ENCODE results near the gene RTN1.

Gene RTN1, protein sequence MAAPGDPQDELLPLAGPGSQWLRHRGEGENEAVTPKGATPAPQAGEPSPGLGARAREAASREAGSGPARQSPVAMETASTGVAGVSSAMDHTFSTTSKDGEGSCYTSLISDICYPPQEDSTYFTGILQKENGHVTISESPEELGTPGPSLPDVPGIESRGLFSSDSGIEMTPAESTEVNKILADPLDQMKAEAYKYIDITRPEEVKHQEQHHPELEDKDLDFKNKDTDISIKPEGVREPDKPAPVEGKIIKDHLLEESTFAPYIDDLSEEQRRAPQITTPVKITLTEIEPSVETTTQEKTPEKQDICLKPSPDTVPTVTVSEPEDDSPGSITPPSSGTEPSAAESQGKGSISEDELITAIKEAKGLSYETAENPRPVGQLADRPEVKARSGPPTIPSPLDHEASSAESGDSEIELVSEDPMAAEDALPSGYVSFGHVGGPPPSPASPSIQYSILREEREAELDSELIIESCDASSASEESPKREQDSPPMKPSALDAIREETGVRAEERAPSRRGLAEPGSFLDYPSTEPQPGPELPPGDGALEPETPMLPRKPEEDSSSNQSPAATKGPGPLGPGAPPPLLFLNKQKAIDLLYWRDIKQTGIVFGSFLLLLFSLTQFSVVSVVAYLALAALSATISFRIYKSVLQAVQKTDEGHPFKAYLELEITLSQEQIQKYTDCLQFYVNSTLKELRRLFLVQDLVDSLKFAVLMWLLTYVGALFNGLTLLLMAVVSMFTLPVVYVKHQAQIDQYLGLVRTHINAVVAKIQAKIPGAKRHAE

DNA sequence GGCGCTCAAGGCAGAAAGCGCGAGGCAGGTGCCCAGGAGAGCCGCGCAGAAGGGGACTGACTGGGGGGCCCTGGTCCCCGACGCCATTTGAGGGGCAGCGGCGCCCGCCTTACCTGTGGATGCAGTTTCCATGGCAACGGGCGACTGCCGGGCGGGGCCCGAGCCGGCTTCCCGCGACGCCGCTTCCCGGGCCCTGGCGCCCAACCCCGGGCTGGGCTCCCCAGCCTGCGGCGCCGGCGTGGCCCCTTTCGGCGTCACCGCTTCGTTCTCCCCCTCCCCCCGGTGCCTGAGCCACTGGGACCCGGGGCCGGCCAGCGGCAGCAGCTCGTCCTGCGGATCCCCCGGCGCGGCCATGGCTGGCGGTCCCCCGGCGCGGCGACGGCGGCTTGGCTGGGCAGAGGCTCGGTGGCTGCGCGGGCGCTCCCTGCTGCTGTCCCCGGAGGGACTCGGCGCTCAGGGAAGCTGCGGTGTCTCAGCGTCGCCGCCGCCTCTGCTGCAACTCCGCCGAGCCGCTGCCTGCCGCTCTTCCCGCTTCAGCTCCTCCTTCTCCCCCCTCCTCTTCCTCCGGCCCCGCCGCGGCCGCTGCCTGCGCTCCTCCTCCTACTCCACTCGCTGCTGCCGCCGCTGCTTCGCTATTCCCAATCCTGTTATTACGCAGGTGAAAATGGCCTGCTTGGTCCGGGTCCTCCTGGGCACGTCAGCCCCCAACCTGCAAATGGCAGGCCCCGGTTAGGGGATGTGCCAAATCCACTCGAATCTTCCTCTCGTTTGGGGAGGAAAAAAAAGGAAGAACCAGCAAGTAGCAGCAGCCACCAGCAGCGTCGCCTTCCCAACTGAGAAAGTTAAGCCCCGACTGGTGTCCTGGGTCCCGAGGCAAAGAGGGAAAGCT lies at the start of gene RTN1:
RTN1 (minus strand) TSS at position 500 of the 889 bp plus-strand sequence; CDS start at position 354, 146 bp downstream.
- no peak for DNase-seq

DNA sequence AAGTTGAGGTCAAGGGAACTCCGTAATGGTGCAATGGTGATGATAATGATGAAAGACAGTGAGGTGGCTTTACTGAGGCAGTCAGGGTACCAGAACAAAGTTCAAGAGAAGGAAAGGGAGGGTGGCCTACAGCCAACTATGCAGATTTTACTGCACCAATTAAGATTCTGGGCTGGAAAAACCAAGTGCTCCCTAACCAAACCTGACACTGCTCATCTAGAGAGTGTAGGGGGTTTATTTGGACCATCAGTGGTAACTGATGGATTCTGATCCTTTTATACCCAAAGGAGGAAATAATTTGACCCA lies 49.8 kb upstream of the RTN1 start:
- DNase-seq = no peak

DNA sequence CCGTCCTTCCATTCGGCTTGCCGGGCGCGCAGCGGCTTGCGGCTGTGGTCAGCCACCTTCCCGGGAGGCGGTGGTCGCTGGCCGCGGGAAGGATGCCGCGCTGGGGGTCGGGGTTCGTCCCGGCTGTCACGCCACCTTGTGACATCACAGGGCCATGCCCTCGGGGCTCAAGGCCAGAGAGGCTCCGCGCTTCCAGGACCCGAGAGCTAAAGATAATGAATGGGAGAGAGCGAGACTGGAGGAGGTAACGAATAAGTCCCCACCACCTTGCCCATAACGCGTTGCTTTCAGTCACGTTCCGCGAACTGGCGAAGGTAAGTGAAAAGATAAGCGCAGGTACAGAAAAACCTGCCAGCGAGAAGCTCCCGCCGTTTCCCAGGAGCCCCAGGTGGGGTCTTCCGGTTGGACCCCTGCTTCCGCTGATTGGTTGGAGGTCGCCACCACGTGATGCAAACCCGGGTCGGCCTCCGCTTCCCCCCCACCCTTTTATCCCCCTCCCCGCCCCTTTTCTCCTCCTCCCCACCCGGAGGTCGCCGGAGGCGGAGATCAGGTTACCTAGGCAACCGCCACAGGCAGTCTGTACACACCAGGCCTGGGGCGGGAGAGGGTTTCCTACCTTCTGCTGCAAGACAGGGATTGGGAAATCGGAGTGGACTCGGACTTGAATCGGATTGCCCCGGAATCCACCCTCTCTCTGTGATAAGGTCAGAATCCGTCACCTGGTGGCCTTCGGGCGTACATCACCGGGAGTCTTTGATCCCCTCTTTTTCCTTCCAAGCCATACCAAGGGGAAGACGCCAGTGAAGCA lies 49.2 kb upstream of the RTN1 start, which contains the start of gene LRRC9:
LRRC9 (plus strand) TSS at position 575 of the 808 bp plus-strand sequence.
- no peak for DNase-seq

DNA sequence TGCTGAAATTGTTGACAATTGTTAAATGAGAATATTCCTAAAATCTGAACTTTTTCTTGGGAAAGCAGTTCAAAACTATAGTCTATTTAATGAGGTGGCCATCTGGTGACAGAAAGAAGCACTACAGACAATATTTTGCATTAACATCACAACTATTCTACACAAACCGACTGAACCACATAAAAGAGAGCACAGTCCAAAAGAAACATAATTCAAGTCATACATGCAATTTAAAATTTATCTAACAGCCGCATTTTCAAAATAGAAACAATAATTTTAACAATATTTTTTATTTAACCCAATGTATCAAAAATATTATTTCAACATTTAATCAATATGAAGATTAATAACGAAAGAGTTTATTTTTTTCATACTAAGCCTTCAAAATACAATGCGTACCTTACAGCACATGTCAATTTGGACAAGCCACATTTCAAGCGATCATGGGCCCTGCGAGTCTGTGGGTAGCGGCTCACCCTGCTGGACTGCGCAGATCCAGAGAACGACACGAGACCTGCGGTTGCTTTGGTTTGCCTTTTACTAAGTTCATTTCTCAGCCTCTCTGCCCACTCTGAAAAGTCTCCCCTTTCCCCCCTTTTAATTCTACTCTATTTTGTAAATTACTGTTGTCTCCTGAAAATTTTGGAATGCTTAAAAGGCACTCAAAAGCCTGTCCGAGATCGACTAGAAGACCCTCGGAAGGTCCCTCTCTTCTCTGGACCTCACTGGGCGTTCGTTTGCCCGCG lies 48.4 kb upstream of the RTN1 start:
- DNase-seq = no peak

DNA sequence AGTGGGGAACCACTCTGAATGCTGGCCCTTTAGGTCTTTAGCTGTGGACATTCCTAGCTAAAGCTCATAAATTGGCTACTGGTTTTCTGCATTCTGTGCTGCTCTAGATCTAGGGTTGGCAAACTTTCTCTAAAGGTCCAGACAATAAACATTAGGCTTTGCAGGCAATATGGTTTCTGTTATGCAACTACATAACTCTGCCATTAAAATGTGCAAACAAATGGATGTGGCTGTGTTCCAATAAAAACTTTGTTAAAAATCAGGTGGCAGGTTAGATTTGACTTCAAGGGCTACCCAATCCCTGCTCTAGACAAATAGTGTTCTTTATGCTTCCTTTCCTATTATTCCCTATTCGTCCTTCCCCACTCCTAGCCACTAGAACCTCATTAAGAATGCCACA lies 42.6 kb upstream of the RTN1 start:
- DNase-seq = no peak

DNA sequence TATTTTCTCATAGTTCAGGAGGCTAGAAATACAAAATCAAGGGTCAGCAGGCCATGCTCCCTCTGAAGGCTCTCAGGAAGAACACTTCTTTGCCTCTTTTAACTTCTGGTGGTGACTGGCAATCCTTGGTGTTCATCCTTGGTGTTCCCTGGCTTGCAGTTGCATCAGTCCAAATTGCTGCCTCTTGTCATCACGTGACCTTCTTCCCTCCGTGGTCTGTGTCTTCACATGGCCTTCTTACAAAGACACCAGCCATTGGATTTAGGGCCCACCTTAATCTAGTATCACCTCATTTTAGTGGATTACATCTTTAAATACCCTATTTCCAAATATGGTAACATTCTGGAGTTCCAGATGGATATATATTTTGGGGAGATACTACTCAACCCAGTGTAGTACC lies 41.9 kb upstream of the RTN1 start:
- no peak for DNase-seq

DNA sequence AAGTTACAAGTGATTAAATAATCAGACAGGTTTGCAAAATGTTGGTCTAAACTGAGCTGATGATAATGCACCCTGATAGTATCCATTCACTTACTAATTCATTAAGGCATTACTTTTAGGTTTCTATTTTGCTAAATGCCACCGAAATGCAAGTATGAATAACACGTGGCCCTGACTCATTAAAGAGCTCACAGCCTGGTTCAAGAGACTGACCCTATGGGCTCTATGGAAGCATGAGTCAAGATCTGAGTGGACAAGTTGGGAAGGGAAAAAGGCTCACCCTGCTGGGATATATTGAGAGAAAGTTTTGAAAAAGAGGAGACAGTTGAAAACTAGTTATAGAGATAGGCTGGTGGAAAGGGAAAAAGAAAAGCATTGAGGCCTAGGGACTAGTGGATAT lies 34.6 kb upstream of the RTN1 start:
- DNase-seq = no peak

DNA sequence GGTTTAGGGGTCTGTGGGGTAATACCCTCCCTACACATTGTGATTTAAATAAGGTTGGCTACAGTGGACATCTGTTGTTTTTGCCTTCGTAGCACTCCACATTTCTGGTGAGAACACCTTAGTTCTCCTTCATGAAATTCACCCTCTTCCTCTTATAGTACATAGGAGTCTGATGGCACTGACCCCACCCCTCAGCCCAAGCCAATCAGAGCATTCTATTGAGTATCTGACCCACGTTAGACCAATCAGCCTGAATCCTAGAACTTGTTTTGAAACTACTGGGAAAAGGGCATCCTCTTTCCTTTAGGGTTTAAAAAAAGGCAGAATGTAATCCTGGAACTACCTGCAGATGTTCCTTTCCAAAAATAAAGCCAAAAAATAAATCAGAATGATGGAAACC lies 33.6 kb upstream of the RTN1 start:
- no peak for DNase-seq

DNA sequence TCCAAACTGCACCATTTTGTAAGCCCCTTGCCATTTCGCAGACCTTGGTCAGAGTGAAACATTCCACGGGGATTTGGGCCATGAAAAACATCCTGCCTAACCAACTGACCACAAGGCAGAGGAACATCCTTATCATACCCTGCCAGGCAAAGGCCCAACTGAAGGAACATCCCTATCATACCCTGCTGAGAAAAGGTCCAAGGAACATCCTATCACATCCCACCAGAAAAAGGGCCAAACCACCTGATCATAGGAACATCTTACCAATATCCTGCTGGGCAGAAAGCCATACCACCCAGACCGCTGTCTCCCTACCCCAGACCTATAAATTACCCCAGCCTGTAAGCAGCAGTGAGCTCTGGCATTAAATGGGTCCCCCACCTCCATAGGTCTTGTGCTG lies 30.0 kb upstream of the RTN1 start:
- DNase-seq = no peak

DNA sequence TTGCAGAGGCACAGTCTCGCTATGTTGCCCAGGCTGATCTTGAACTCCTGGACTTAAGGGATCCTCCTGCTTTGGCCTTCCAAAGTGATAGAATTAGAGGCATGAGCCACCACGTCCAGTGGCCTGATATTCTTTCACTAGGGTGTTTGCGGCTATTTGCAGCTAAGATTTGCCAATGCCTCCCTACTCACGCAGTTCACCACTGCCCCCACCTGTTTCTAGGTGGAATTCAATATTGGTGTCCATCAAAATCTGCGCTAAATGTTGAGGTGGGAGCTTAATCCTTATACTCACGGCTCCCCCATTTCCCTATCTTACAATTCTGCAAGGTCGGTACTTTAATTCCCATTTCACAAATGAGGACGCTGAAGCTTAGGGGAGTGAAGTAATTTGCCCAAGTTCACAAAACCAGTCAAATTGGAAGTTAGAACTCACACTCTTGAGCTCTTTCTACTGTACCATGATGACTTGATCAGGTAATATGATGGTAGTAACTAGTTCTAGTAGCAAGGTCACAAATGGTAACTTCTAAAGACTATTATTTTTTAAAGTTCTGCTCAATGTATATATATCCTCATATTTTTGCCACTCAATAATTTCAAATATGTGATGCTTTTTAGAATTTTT lies 27.3 kb upstream of the RTN1 start:
- no peak for DNase-seq

DNA sequence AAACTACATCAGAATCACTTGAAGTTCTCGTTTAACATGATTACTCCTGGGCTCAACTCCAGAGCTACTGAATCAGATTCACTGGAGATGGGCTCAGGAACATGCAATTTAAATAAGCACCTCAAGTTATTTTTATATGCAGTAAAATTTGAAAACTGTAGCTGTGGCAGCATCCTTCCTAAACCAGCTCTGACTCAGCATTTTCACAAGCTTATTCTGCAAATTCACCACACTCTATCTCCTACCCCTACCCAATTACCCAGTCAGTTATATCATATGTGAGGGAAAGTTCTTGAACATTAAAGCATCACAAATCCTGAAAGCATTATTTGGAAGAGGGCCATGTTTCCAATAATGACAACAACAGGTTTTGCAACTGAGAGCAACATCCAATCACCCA lies 25.1 kb upstream of the RTN1 start:
- DNase-seq = no peak

DNA sequence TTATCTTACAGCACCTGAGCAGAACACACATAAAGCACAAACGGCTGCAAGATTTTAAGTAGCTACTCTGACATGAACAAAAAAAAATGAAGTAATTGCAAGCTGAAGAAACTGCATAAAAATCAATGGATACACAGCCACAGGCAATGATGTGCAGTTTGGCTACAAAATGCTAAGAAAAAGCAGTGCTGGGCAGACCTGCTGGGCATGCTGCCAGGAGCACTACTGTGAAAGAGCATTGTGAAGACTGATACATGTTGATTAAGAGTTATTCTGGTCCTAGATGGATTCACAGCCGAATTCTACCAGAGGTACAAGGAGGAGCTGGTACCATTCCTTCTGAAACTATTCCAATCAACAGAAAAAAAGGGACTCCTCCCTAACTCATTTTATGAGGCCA lies 20.1 kb upstream of the RTN1 start:
- DNase-seq = no peak

DNA sequence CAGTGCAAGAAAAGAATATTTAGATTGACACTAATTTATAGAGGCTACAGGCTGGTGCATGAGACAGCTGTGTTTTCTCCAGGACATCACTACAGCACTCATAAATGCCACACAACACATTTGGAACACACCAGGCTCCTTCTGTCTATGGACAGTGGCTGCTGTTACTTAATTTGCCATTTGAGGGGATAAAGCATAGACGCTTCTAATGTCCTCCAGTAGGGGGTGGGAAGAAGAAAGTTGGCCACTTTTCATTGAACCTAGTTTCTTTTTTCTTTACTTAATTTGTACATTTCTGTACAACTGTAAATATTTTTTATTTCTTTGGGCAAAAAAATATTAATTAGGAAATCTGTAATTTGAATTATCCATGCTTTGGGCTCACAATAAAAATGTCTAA lies 12.4 kb upstream of the RTN1 start:
- DNase-seq = no peak

DNA sequence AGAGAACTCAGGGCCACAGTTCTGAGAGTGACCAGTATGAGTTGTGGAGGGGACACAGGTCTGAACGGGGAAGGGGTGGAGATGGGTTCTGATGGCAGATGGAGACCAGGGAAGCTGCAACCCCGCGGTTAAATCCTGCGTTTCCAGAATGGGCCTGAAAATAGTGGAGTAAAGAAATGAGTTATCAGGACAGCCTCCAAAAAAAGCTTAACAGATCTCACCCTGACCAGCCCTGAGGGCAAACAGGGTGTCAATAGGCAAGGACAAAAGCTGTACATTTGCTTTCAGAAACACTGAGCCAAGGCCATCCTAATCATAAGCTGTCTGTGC lies 555 bp upstream of the RTN1 start:
- DNase-seq = no peak

DNA sequence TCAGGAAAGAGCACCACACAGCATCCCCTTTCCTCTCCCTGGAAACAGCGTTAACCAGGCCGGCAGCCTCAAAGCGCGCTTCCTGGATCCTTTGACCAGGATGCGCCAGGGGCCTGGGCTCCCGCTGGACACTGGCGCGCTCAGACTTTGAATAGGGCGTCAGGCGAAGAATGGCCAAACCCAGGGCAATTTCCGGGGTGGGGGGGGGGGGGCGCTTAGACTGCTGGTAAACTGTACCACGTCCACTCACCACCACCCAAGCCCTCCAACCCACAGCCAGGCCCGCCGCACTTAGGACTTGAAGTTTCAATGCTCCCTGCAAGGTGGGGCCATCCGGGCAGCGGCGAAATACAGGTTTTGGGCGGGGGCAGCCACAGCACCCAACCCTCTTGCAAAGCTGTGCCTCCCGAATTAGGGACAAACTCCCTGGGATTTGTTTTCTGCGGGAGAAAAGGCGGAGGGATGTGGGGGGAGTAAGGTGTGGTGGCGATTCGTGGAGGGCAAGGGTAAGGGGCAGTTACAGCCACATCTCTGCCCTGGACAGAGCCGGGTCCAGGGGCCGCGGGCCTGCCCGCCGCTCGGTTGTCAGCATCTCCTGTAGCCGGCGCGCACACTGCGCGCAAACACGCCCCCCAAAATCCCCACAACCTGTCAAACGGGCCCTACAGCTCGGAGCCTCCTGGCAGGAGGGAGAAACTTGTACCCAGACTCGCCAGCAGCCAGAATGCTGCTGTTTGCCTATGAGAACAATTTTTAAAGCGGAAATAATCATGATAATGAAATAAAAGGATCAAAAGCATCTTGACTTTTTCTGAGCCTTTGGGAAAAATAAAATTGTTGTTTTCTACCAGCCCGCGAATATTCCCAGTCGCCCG lies 958 bp downstream of the RTN1 start:
- no peak for DNase-seq

DNA sequence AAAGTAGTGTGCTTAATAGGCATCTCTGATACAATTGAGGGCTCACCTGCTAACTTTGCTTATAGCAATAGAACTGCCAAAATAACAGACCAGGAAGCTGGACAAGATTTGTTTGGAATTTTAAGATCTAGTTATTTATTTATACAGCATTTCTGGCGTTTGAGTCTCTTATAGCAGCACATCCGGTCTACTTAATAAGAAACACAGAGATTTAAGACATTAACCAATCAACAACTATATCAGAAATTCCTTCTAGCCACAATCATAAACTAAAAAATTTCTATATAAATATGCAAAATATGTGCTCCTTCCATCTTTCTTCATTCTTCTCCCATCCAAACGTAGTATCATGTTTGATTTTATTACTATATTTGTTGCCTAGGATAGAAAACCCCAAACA lies 2.6 kb downstream of the RTN1 start:
- no peak for DNase-seq

DNA sequence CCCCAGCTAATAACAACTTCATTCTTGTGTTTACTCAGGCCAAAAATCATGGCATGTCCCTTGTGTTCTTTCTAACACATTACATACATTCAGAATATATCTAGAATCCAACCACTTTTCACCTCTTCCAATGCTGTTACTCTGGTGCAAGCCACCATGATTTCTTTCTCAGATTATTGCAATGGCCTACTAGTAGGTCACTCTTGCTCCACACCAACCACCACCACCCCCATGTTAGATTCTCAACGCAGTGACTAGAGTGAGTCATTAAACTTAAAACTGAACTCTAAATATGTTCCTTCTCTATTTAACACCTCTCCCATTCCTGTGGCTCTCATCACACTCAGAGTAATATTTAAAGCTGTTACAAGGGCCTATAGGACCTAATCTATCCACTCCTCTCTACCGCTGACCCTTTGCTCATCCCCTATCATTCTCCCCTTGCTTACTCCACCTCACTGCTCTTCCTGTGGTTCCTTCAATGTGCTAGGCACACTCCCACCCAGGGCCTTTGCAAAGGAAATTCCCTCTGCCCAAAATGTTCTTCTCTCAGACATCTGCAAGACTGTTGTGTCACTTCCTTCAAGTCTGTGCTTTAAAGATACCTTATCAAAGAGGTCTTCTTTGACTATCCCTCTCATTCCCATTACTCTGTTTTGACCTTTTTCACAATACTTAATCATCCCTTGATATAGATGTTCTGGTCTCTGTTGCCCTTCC lies 6.6 kb downstream of the RTN1 start:
- no peak for DNase-seq

DNA sequence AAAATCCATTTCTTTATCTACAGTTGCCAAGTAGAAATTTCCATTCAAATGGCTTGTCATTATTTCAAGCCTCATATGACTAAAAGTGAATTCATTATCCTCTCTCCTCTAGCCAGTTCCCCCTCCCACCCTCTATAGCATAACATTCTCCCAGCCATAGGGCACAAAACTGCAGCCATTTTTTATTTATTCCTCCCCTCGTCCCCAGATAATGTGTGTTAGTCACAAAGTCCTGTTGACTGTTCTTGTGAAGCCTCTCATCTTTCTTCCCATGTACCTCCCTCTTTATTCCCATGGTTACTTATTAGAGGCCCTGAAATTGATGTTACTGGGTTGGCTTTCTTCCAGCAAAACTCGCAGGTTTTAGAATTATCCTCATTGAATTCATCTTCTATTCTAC lies 13.2 kb downstream of the RTN1 start:
- no peak for DNase-seq

DNA sequence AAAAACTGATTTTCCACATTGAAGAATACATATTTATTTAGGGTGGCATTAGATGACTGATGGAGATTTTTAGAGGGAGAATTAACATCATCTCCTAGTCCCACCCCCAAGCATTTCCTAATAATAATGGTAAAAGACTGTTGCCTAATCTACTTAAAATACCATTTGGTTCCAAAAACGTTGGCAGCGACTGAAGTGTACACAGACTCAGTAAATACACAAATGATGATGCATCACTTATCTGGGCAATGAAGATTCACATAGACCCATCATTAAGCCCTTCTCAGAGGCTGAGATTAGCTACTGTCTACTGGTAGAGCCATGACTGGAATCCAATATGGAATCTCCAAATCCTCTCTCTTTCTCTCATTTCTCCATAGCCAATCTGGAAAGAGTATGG lies 18.2 kb downstream of the RTN1 start:
- DNase-seq = no peak

DNA sequence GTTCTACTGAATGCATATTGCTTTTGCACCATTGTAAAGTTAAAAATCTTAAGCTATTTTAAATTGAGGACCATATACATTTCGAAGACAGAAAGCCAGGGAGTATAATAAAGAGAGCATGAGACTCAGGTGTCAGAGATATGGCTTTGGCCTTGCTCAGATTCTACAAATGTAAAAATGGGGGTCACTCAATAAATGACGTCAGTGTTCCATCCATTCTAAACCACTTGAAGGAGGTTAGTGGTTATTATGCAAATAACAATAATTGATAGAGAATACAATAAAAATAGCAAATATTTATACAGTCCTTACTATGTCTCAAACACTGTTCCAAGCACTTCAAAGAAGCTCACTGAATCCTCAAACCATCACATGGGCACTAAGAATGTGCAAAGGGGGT lies 20.1 kb downstream of the RTN1 start:
- DNase-seq = no peak

Data from activated CD4-positive, alpha-beta T cell treated with anti-CD3 and anti-CD28 coated beads for 1 hour (primary cell).